ENCODE data around the gene PNPLA5.
A peak's percentile ranks its signal among the peaks of the same experiment; 100 is the strongest.
"Not testable (repeated sequence)": the region's sequence is repeated elsewhere in the genome, so short reads cannot be mapped to it uniquely, and the experiment has no call there.

The PNPLA5 gene

GRCh38 chr22:43879901-43880540 lies 11.8 kb downstream of the PNPLA5 start:
- no peak for DNase-seq

- no peak for DNase-seq
These were observed 12.8 kb downstream of the PNPLA5 start for GRCh38 chr22:43878831-43879550.

GRCh38 chr22:43878079-43878795 lies 13.6 kb downstream of the PNPLA5 start:
- DNase-seq, result no peak

- no peak for DNase-seq
These were observed 14.8 kb downstream of the PNPLA5 start for GRCh38 chr22:43876866-43877509.

- DNase-seq, result no peak
These were observed 22.0 kb downstream of the PNPLA5 start for GRCh38 chr22:43869799-43870198.

GRCh38 chr22:43869001-43869400 lies 22.8 kb downstream of the PNPLA5 start:
- DNase-seq, result not testable (repeated sequence)

GRCh38 chr22:43867839-43868635 lies 23.8 kb downstream of the PNPLA5 start:
- peak; percentile 34 to 46 for DNase-seq

GRCh38 chr22:43862882-43863202 lies 29.0 kb downstream of the PNPLA5 start:
- no peak for DNase-seq

GRCh38 chr22:43862074-43862881 lies 29.5 kb downstream of the PNPLA5 start, which contains the start of gene SULT4A1:
Gene SULT4A1 (minus strand): TSS chr22:43862513. CDS start chr22:43862382, 131 bp downstream.
- no peak for DNase-seq

GRCh38 chr22:43861529-43861928 lies 30.3 kb downstream of the PNPLA5 start:
- DNase-seq, result no peak

GRCh38 chr22:43860831-43861230 lies 31.0 kb downstream of the PNPLA5 start:
- no peak for DNase-seq

- DNase-seq, result no peak
These were observed 31.7 kb downstream of the PNPLA5 start for GRCh38 chr22:43860126-43860525.

- no peak for DNase-seq
These were observed 32.2 kb downstream of the PNPLA5 start for GRCh38 chr22:43859621-43860020.

GRCh38 chr22:43859176-43859575 lies 32.6 kb downstream of the PNPLA5 start:
- DNase-seq, result no peak

GRCh38 chr22:43858156-43858895 lies 33.5 kb downstream of the PNPLA5 start:
- DNase-seq, result no peak

GRCh38 chr22:43857367-43857766 lies 34.4 kb downstream of the PNPLA5 start:
- DNase-seq, result no peak

- no peak for DNase-seq
These were observed 36.4 kb downstream of the PNPLA5 start for GRCh38 chr22:43855431-43855830.

- DNase-seq, result no peak
These were observed 37.0 kb downstream of the PNPLA5 start for GRCh38 chr22:43854786-43855271.

- no peak for DNase-seq
These were observed 37.6 kb downstream of the PNPLA5 start for GRCh38 chr22:43854121-43854785.

- DNase-seq, result no peak
These were observed 38.4 kb downstream of the PNPLA5 start for GRCh38 chr22:43853328-43853931.

Data from Kasumi-1 (cell line).